T-helper 1 cell treated with Interleukin-12 subunit alpha and Interleukin-12 subunit beta and Interleukin-4 antibody, amounts not matched to agents 30 μg/mL and 1 μg/mL, for 36 hours (primary cell): Measurements from ENCODE around the gene C1orf87.

Source experiments
- H3K27ac Mint-ChIP-seq: one replicate; pipeline ENCODE4 v1.8.0; 2021; ENCODE audit warnings: mild to moderate bottlenecking, mixed read lengths
- H3K27me3 Mint-ChIP-seq: one replicate; pipeline ENCODE4 v1.8.0; 2021; ENCODE audit warnings: low read depth, mixed read lengths
- H3K36me3 Mint-ChIP-seq: one replicate; pipeline ENCODE4 v1.8.0; 2021; ENCODE audit warnings: low read depth, mixed read lengths
- H3K4me1 Mint-ChIP-seq: one replicate; pipeline ENCODE4 v1.8.0; 2021; ENCODE audit warnings: low read depth, mixed read lengths
- H3K4me3 Mint-ChIP-seq: one replicate; pipeline ENCODE4 v1.8.0; 2021; ENCODE audit warnings: mild to moderate bottlenecking, moderate library complexity, mixed read lengths
- H3K9me3 Mint-ChIP-seq: one replicate; pipeline ENCODE4 v1.8.0; 2021; ENCODE audit warnings: mixed read lengths

Gene C1orf87

DNA sequence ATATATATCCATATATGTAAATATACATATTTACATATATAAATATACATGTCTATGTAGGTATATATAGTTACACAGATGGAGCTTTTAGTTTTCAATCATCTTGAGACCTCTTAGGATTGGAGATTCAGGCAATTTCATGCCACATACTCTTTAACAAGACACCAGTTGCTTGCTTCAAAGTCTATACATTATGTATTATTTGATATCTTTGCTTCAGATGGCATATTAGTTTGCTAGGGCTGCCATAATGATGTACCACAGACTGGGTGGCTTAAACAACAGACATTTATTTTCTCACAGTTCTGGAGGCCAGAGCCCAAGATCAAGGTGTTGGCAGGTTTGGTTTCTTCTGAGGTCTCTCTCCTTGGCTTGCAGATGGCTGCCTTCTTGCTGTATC lies 14.1 kb upstream of the C1orf87 start:
- Mint-ChIP-seq H3K4me3 (no peak overlapping the region), H3K4me1 (no peaks in the 10 kb centered on the region), H3K9me3 (no peaks in the 10 kb centered on the region), H3K27ac (no peak overlapping the region), H3K36me3 (no peaks in the 10 kb centered on the region), H3K27me3 (no peaks in the 10 kb centered on the region)

DNA sequence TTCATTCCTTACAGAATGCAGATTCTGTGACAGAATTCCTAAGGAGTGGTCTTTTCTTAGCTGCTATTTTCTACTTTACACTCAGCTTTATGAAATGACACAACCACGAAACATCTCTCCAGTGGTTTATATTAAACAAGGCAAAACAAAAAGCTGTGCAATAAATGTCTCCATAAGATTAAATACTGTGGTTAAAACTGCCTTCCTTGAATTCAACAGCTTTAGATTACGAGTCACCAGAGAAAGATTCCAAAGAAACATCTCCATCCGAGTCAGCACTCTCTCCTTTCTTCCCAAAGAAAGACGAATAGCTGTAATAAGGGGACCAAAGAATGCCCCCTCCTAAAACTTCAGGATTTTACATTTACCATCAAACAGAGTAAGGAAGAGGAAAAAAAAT lies 4.6 kb upstream of the C1orf87 start:
- Mint-ChIP-seq H3K4me1 (no peaks in the 10 kb centered on the region), H3K9me3 (no peaks in the 10 kb centered on the region), H3K27me3 (peaks cover 20% of the 10 kb centered on the region), H3K27ac (no peak overlapping the region), H3K36me3 (no peaks in the 10 kb centered on the region), H3K4me3 (no peak overlapping the region)

DNA sequence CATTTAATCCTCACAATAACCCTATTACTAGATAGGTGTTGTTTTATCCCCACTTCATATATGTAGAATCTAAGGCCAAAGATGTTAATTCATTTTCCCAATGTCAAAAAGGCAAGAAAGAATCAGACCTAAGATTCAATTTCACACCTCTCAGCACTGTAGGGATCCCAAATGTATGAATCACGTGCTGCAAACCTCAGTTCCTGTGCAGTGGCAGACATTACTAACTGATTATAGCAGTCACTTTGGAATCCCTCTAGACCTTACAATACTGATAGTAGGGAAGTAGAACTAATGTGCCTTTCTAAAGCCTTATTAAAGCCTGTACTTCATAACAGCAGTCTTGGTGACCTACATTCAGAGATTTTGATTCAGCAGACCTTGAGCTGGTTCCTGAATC lies 2.3 kb downstream of the C1orf87 start:
- Mint-ChIP-seq H3K27ac (no peak overlapping the region), H3K27me3 (peaks cover 37% of the 10 kb centered on the region), H3K4me1 (no peaks in the 10 kb centered on the region), H3K36me3 (no peaks in the 10 kb centered on the region), H3K4me3 (no peak overlapping the region), H3K9me3 (no peaks in the 10 kb centered on the region)

DNA sequence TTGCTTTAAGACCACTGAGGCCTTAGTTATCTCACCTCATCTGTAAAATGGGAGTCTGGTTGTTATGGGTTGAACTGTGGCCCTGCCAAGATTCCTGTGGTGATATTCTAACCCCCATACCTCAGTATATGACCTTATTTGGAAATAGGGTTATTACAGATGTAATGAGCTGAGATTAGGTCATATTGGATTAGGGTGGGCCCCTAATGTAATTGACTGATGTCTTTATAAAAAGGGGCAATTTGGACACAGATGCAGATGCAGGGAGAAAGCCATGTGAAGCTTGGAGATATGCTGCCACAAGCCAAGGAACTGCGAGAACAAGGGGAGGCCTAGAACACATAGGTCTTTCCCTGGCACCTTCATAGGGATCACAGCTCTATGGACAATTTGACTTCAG lies 3.9 kb downstream of the C1orf87 start:
- no peak overlapping the region for H3K27ac Mint-ChIP-seq
- H3K27me3 Mint-ChIP-seq = peaks cover 26% of the 10 kb centered on the region
- H3K4me1 Mint-ChIP-seq = no peaks in the 10 kb centered on the region
- H3K4me3 Mint-ChIP-seq = no peak overlapping the region
- no peaks in the 10 kb centered on the region for H3K9me3 Mint-ChIP-seq
- H3K36me3 Mint-ChIP-seq = no peaks in the 10 kb centered on the region

DNA sequence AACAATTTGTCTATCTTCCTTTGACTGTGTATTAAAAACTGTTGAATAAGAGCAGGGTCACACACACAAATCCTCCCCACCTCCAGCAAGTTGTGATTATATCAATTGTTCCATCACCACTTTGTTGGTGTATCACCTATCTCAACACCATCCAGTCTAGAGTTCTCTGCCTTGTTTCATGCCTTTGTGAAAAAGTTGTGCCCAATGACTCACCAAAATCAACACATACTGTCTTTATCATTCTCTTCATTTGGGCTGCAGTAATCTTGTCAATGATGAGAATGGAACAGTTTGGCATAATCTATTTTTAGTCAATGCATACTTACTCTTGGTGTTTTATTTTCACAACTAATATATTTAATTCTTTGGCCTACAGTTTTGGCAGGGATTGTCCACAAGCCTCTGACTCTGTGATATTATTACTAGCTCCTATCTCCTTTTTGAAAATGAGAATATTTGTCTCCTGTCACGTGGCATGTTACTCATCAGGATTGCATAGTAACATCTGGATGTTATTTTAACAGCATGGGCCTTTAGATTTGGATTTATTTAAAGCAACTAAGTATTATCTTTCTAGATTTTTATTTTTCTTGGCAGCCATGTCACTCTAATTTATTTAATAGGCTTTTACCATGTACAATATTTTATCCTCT lies 5.1 kb downstream of the C1orf87 start:
- H3K4me1 Mint-ChIP-seq = no peaks in the 10 kb centered on the region
- no peak overlapping the region for H3K4me3 Mint-ChIP-seq
- H3K9me3 Mint-ChIP-seq = no peaks in the 10 kb centered on the region
- H3K36me3 Mint-ChIP-seq = no peaks in the 10 kb centered on the region
- H3K27ac Mint-ChIP-seq = no peak overlapping the region
- peaks cover 20% of the 10 kb centered on the region for H3K27me3 Mint-ChIP-seq

DNA sequence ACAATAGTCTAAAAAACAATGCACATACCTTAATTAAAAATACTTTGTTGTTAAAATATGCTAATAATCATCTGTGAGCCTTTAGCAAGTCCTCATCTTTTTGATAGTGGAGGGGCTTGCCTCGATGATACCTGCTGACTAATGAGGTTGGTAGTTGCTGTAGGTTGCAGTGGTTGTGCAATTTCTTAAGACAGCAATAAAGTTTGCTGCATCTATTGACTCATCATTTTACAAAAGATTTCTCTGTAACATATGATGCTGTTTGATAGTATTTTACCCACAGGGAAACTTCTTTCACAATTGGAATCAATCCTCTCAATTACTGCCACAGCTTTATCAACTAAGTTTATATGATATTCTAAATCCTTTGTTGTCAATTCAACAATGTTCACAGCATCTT lies 7.6 kb downstream of the C1orf87 start:
- no peak overlapping the region for H3K27ac Mint-ChIP-seq
- no peak overlapping the region for H3K4me3 Mint-ChIP-seq
- H3K9me3 Mint-ChIP-seq = no peaks in the 10 kb centered on the region
- no peaks in the 10 kb centered on the region for H3K36me3 Mint-ChIP-seq
- H3K27me3 Mint-ChIP-seq = no peaks in the 10 kb centered on the region
- H3K4me1 Mint-ChIP-seq = no peaks in the 10 kb centered on the region

DNA sequence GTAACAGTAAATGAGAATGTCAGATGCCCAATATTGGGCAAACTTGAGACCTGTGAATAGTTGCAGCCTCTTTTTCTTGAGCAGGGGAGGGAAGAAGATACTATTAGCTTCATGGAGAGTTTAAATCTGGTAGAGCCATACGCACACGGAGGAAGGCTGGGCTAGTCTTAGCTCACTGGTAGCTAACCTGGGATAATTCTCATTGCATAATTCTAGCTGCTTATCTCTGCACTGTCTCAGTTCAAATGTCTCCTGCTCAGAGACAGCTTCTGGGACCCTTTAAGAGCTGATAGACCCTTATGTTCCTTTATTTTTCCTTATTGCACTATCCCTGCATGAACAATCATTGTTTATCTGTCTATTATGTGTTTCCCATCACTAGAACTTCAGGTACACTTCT lies 8.4 kb downstream of the C1orf87 start:
- H3K27me3 Mint-ChIP-seq = no peaks in the 10 kb centered on the region

DNA sequence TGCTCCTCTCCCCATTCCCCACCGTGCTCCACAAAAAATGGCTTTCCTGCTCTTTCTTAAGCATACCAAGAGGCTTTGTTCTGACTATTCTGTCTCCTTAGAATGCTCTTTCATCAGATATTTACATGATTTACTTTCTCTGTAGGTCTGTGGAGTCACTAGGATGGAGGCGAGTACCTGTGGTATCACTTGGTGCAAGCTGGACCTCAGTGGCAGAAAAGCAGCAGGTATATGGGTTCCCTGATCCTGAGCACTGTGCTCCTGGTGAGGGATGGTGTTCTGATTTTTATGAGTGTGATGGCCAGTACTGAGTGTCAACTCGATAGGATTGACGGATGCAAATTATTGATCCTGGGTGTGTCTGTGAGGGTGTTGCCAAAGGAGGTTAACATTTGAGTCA lies 10.0 kb downstream of the C1orf87 start:
- Mint-ChIP-seq H3K4me3 (no peak overlapping the region), H3K9me3 (no peaks in the 10 kb centered on the region), H3K4me1 (no peaks in the 10 kb centered on the region), H3K36me3 (no peaks in the 10 kb centered on the region), H3K27me3 (no peaks in the 10 kb centered on the region), H3K27ac (no peak overlapping the region)

More for the DNA sequence above, 8.4 kb downstream of the C1orf87 start:
- Mint-ChIP-seq H3K4me1 (no peaks in the 10 kb centered on the region), H3K4me3 (no peak overlapping the region), H3K36me3 (no peaks in the 10 kb centered on the region), H3K9me3 (no peaks in the 10 kb centered on the region), H3K27ac (no peak overlapping the region)

DNA sequence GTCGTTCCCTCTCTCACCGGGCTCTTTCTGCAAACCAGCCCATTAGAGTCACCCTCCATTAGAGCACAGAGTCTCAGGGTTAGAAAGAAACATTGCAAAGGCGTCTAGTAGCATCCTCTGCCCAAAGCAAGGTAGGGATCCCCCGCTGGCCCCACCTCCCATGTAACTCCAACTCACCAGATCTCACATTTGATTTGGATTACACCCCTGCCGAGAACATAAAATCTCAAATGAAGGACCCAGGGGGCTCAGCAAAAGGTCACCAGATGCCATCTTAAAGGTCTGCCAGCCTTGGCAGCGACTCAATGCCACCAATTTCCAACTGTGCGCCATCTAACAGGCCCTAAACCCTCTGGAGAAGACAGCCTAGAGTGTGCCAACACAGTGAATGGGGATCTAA lies 14.1 kb downstream of the C1orf87 start:
- H3K4me3 Mint-ChIP-seq = no peak overlapping the region
- H3K36me3 Mint-ChIP-seq = no peaks in the 10 kb centered on the region

DNA sequence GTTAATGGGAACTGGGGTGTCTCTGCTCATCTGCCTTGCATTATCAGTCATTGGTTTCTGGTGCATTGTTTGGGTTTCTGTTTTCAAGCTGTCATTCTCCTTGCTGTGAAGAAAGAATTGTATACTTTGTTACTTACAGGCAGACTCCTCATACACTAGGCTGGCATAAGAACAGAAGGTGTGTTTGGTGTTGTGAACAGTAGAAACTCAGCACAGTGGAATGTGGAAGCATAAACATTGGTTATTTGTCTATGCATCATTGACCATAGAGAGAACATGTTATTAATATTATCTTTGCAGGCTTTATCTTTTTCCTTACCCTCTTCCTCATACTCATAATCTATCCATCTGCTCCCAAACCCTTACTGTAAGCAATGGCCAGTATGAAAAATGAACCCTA lies 18.2 kb downstream of the C1orf87 start:
- Mint-ChIP-seq H3K4me3 (no peak overlapping the region), H3K27me3 (no peaks in the 10 kb centered on the region), H3K9me3 (no peaks in the 10 kb centered on the region), H3K36me3 (no peaks in the 10 kb centered on the region), H3K4me1 (no peaks in the 10 kb centered on the region), H3K27ac (no peak overlapping the region)

More for the DNA sequence above, 14.1 kb downstream of the C1orf87 start:
- no peak overlapping the region for H3K27ac Mint-ChIP-seq
- no peaks in the 10 kb centered on the region for H3K4me1 Mint-ChIP-seq
- no peaks in the 10 kb centered on the region for H3K9me3 Mint-ChIP-seq
- H3K27me3 Mint-ChIP-seq = no peaks in the 10 kb centered on the region

DNA sequence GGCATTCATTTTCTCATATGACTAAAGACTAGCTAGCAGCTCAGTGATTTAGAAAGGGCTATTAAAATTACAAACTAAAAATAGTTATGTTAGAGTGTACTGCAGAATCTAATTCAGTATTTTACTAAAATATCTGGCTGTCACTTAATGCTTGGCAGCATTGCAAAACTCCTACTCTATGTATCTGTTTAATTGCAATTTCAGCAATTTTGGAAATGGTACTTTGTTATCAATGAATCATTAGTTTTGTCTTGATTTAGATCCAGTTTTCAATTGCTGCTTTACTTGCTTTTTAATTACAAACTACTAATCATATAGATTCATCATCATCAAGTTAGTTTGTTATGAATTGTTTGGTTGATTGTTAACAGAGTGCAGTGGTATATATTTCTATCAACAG lies 19.2 kb downstream of the C1orf87 start:
- H3K9me3 Mint-ChIP-seq = peaks cover 2% of the 10 kb centered on the region
- no peak overlapping the region for H3K27ac Mint-ChIP-seq
- H3K4me3 Mint-ChIP-seq = no peak overlapping the region
- H3K36me3 Mint-ChIP-seq = no peaks in the 10 kb centered on the region
- H3K4me1 Mint-ChIP-seq = no peaks in the 10 kb centered on the region
- no peaks in the 10 kb centered on the region for H3K27me3 Mint-ChIP-seq

DNA sequence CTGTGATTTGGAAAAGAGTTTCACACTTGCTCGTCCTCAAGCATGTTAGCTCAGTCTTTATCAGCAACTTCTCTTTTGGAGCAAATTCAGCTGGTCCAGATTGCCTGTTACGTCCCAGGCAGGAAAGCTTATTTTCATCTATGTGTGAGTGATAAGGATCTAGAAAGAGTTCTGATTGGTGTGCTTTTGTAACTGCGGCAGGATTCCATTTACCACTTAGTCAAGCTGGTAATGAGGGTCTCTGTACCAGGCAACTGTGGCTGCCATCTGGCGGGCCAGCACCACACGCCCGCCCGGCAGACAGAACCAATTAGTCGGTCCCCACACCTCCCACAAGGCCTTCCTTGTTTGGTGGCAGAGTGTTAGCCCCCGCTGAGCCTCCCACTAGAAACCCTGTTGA lies 21.0 kb downstream of the C1orf87 start:
- H3K36me3 Mint-ChIP-seq = no peaks in the 10 kb centered on the region
- H3K27ac Mint-ChIP-seq = no peak overlapping the region
- peaks cover 4% of the 10 kb centered on the region for H3K9me3 Mint-ChIP-seq
- no peak overlapping the region for H3K4me3 Mint-ChIP-seq
- H3K27me3 Mint-ChIP-seq = no peaks in the 10 kb centered on the region
- no peaks in the 10 kb centered on the region for H3K4me1 Mint-ChIP-seq

DNA sequence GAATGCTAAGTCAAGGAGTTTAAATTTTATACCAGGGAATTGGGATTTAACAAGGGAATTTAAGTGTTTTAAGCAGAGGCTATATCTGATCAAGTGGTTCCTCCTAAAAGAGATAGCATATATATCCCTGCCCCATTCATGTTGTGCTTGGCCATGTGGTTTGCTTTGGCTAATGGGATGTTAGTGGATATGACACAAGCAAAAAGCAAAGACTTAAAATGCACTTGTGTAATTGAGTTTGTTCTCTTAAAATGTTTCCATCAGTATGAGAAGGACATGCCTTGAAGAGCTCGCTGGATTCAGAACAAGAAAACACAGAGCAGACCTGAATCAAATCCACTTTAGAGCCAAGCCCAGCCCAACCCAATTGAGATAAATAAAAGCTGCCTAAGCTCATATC lies 22.4 kb downstream of the C1orf87 start:
- peaks cover 4% of the 10 kb centered on the region for H3K9me3 Mint-ChIP-seq
- no peaks in the 10 kb centered on the region for H3K4me1 Mint-ChIP-seq
- no peak overlapping the region for H3K27ac Mint-ChIP-seq
- H3K27me3 Mint-ChIP-seq = no peaks in the 10 kb centered on the region
- no peak overlapping the region for H3K4me3 Mint-ChIP-seq
- no peaks in the 10 kb centered on the region for H3K36me3 Mint-ChIP-seq

DNA sequence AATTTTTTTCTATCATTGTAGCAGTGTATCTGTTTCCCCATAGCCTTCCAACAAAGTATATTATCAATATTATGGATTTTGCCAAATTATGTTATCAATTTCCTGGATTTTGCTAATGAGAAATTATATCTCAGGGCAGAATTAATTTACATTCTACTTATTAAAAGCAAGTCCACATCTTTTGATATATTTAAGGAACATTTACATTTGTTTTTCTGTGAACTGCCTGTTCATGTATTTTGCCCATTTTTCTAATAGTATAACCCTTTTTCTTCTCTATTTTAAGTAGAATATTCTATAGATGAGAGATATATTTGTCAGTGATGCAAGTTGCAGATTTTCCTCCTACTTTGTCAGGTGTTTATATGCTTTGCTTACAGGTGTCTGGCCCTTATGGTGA lies 24.4 kb downstream of the C1orf87 start:
- peaks cover 4% of the 10 kb centered on the region for H3K9me3 Mint-ChIP-seq
- H3K27me3 Mint-ChIP-seq = no peaks in the 10 kb centered on the region
- no peaks in the 10 kb centered on the region for H3K4me1 Mint-ChIP-seq
- H3K4me3 Mint-ChIP-seq = no peak overlapping the region
- H3K36me3 Mint-ChIP-seq = no peaks in the 10 kb centered on the region
- no peak overlapping the region for H3K27ac Mint-ChIP-seq

DNA sequence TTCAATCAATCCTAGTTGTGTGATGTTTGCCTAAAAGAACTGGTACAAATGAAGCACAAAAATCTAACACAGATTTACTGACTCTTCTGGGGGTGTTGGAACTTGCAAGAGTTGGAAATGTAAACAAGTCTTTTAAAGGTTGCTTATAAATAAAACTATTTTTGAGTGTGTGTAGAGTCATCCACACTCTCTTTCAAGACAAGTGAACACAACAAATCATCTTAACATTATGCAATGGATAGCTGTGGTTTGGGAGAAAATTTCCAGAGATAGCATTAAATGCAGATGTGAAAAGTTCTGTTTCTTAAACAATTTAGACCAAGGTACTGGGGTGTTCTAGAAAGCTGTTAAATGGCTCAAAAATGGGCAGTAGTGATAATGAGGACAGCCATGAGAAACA lies 28.7 kb downstream of the C1orf87 start:
- H3K27me3 Mint-ChIP-seq = no peaks in the 10 kb centered on the region
- no peak overlapping the region for H3K27ac Mint-ChIP-seq
- no peaks in the 10 kb centered on the region for H3K36me3 Mint-ChIP-seq
- no peaks in the 10 kb centered on the region for H3K4me1 Mint-ChIP-seq
- no peak overlapping the region for H3K4me3 Mint-ChIP-seq
- peaks cover 4% of the 10 kb centered on the region for H3K9me3 Mint-ChIP-seq

DNA sequence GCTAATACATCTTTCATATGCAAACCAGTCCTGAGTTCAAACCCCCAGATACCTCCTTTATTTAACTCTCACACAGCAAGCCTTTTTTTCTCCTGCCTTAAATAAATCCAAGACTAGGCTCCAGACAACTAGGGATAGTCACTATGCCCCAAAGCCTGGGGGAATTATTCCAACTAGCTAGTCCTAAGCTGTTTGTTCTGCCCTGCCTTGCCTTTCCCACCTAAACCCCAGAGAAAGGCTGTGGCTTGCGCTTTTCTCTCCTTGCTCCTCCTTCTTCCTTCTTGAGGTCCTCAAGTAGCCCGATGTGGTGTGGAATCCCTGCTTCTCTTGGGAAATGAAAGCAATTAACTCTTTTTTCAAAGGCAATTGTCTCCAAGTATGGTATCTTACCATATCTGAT lies 31.8 kb downstream of the C1orf87 start:
- no peak overlapping the region for H3K4me3 Mint-ChIP-seq
- H3K36me3 Mint-ChIP-seq = no peaks in the 10 kb centered on the region
- no peaks in the 10 kb centered on the region for H3K9me3 Mint-ChIP-seq
- H3K27ac Mint-ChIP-seq = no peak overlapping the region
- H3K4me1 Mint-ChIP-seq = no peaks in the 10 kb centered on the region
- no peaks in the 10 kb centered on the region for H3K27me3 Mint-ChIP-seq
